HG02798 (cell line): ENCODE results near the gene GCN1.
A peak's percentile ranks its signal among the peaks of the same experiment; 100 is the strongest.

Experiments used
- ATAC-seq: cut with Tn5 transposase; IDR thresholded peaks from one replicate; pipeline ENCODE4 v1.9.1; 2021; ENCODE audit warnings: mild to moderate bottlenecking; ENCODE audit not compliant: unreplicated experiment, poor library complexity

GCN1 gene

GRCh38 chr12:120229487-120230325 lies 35.2 kb upstream of the GCN1 start:
- ATAC-seq = no peak

DNA sequence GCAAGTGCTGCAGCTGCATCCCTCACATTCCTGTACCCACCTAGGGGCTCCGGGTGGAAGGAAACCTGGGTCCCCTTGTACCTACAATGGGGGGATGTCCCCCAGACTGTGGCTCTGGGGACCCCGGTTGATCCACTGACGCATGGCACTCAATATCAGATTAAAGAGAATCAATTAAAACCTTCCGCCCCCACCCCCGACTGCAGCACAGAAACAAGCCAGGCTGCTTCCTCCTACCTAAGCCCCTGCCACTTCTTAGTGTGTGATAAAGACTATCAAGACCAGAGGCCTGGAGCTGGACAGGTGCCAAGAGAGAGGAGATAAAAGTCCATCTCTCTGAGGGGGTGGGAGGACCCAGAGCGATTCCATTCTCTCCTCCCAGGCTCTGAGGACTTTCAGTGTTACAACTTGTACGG lies 34.6 kb upstream of the GCN1 start:
- ATAC-seq = no peak

- ATAC-seq = peak; percentile 84
These were observed 34.0 kb upstream of the GCN1 start for GRCh38 chr12:120228291-120229070.

DNA sequence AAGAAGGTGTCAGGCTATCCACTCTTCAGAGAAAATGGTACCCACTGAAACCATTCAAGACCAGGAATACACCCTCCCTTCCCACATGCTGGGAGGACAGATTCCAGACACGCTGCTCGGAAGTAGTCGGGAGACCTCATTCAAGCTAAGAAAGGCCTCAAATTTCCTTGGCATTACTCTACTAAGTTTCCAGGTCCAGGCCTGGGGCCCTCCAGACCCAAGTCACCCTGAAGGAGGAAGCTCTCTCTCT lies 33.5 kb upstream of the GCN1 start:
- ATAC-seq = no peak

GRCh38 chr12:120227233-120228040 lies 32.9 kb upstream of the GCN1 start:
- ATAC-seq = no peak

DNA sequence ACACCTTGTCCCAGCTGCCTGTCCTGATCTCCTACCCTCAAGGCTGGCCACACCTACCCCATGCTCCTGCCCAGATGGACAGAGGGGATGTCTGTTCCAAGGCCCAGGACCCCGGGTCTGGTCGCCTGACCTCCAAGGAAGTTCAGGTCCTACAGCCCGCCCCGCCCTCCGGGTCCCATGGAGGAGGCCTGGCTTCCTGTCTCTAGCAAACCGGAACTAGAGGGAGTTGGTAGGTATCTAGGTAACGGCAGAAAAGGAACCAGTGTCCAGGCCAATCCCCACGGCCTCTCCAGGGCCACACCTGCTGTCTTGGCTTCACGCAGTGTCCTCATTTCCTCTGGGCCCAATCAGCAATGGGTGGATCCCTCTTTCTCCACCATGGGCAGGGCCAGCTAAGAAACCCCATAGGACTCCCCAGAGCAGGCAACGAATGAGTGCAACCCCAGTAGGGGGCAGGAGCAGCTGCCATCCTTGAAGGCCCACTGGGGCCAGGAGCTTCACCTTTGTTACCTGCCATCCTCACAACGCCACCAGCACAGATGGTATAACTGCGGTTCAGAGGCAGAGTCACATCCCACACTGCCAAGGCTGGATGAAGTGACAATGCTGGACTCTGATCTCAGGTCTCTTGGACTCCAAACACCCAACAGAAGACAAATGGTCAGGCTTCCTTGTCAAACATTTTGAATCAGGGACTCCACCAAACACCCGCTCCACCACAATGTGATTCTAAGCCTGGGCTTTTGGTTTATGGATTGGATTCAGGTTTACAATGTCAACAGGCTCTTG lies 31.5 kb upstream of the GCN1 start:
- no peak for ATAC-seq

GRCh38 chr12:120225200-120225558 lies 30.7 kb upstream of the GCN1 start:
- no peak for ATAC-seq

DNA sequence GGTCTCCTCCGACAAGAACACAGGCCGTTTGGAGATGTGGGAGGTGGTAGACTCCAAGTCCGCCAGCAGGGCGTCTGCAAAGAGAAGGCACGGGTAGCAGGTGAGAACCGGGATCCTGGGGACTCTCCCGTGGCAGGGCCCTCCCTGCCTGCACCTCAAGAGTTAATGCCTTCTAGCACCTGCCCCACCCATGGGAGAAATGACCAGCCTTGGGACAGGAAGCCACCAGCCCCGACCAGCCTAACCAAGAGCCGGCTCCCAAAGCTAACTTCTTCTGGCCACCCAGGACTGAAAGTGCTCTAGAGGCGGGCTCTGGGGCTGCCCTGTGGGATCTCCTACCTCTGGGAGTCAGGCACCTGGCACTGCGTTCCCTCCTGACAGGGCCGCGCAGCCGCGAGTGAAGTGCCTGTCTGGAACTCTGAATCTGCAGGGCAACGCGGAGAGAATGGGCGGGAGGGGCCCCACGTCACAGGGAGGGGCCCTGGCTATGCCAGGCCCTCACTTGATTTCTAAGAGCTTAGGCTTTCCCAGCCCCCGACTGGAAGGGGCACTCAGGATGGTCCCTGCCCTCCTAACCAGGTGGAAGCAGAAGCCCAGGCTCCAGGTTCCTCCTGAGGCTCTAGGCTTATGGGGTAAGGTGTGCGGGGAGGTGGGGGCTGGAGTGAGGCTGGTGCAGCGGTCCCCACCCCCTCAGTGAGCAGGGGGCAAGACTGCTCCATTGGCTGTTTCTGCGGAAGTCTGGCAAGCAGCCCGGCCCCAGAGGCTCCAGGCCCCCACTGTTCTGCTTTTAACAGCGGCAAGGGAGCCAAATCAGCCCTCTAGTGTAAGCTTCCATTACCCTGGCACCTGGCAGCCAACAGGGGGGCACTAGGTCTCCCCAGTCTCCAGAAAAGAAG lies 30.0 kb upstream of the GCN1 start:
- no peak for ATAC-seq

- no peak for ATAC-seq
These were observed 29.2 kb upstream of the GCN1 start for GRCh38 chr12:120223458-120224303.

GRCh38 chr12:120222288-120222832 lies 27.8 kb upstream of the GCN1 start:
- no peak for ATAC-seq

DNA sequence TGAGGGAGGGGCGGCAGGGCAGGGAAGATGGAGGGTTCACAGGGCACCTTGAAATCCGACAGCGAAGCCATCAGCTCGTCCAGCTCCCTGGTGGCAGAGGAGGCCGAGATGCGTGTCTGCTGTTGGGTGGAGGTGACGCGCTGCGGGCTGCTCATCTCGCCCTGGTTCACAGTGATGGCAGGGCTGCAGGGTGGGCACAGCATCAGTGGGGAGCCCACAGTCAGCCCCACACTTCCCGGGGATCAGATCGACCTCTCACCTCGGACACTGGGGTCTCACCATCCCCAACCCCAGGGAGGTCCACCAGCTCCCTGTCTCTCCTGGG lies 27.0 kb upstream of the GCN1 start:
- no peak for ATAC-seq

DNA sequence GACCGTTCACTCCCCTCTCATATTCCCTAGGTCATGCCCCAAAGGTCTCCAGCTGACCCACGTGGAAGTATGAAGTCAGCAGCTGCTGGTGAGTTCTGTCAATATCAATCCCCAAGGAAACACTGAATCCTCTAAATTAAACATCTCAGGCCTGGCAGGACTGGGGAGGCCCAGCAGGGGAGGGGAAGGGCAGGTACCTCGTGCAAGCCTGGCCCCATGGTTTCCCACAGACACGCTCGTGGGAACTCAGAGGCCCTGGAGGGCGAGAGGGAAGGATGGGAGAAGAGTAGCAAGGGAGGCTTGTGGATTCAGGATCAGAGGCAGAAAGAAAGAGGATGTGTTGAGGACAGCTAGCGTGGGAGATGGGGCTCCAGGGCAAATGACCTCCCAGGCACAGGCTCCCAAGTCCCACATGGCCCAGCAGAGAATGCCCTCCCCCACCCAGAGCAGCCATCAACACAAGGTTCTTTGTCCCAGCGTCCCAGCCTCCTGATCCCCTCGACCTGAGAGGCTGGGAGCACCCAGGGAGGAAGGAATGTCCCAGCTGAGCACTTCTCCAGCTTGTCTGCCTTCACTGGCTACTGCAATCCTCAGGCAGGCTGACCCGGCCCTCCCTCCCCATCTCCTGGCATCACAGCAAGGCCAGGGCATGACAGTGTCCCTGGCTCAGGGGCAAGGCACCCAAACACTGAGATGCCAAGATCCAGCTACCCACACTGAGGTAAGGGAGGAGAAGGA lies 26.5 kb upstream of the GCN1 start:
- ATAC-seq = no peak

DNA sequence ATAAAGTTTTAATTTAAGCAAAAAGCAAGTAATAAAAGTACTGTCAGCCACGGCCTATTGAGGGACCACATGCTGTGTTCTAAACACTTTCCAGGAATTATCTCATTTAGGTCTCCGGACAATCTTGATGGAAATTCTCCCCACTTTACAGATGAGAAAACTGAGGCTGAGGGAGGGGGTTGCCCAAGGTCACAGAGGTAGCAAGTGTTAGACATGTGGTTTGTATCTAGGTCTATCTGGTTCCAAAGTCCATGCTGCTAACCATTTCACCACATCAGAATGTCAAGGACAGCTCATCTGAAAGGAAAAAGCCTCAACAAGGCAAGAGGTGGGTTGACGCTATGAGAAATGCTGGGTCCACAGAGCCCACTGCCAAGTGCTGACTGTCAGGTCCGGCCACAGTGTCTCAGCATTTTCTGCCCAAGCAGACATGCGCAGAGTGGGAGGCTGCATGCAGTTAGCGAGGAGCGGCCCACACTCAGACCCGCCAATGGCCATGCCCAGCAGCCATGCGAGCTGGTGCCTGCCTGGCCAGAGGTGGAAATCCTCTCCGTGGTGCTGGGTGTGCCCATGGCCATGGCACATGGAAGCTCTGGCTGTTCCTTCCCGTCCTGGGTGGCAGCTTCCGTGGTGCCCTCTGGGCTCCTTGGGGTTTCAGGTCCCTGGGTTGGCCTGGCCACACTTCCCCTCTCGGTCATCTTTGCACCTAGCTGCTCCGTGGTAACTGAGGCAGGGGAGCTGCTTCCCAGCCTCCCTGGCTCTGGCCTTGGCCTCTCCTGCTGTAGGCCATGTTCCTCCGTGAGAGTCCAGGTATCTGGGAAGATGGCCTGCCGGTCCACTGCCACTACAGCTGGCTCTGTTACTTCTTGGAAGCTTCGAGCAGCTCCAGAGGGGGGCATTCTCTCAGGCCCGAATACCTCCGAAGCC lies 24.4 kb upstream of the GCN1 start:
- no peak for ATAC-seq

- no peak for ATAC-seq
These were observed 22.5 kb upstream of the GCN1 start for GRCh38 chr12:120216742-120217605.

- ATAC-seq = no peak
These were observed 21.5 kb upstream of the GCN1 start for GRCh38 chr12:120215766-120216735.
